Brain pericyte (primary cell): ENCODE results near the gene SH3TC2.
A peak's percentile ranks its signal among the peaks of the same experiment; 100 is the strongest.

ENCODE experiments used
- DNase-seq: peaks from one replicate; pipeline ENCODE4 v3.0.0-alpha.2; 2012; ENCODE audit warnings: low read depth, low spot score

SH3TC2 gene

GRCh38 chr5:149060325-149060724 is 2.5 kb downstream of the SH3TC2 start:
- DNase-seq, result no peak

GRCh38 chr5:149056616-149057165 is 6.2 kb downstream of the SH3TC2 start:
- DNase-seq, result no peak

- no peak for DNase-seq
Observed at GRCh38 chr5:149054416-149054815, 8.4 kb downstream of the SH3TC2 start.

GRCh38 chr5:149053072-149053695 is 9.7 kb downstream of the SH3TC2 start:
- DNase-seq, result no peak

- no peak for DNase-seq
Observed at GRCh38 chr5:149049371-149049781, 13.5 kb downstream of the SH3TC2 start.

- DNase-seq, result no peak
Observed at GRCh38 chr5:149048811-149049210, 14.1 kb downstream of the SH3TC2 start.

- no peak for DNase-seq
Observed at GRCh38 chr5:149047462-149047861, 15.4 kb downstream of the SH3TC2 start.

GRCh38 chr5:149046196-149046829 is 16.5 kb downstream of the SH3TC2 start:
- DNase-seq, result no peak

- DNase-seq, result no peak
Observed at GRCh38 chr5:149045089-149045460, 17.8 kb downstream of the SH3TC2 start.

GRCh38 chr5:149044453-149045088 is 18.3 kb downstream of the SH3TC2 start:
- DNase-seq, result no peak

- DNase-seq, result no peak
Observed at GRCh38 chr5:149043641-149044040, 19.2 kb downstream of the SH3TC2 start.

GRCh38 chr5:149042865-149043264 is 20.0 kb downstream of the SH3TC2 start:
- DNase-seq, result no peak

GRCh38 chr5:149041242-149041641 is 21.6 kb downstream of the SH3TC2 start:
- no peak for DNase-seq

- no peak for DNase-seq
Observed at GRCh38 chr5:149040421-149040820, 22.4 kb downstream of the SH3TC2 start.

GRCh38 chr5:149039506-149039905 is 23.4 kb downstream of the SH3TC2 start:
- no peak for DNase-seq

- DNase-seq, result no peak
Observed at GRCh38 chr5:149038336-149039080, 24.4 kb downstream of the SH3TC2 start.

GRCh38 chr5:149037817-149038216 is 25.0 kb downstream of the SH3TC2 start:
- no peak for DNase-seq

- DNase-seq, result no peak
Observed at GRCh38 chr5:149036970-149037369, 25.9 kb downstream of the SH3TC2 start.

GRCh38 chr5:149036168-149036567 is 26.7 kb downstream of the SH3TC2 start:
- DNase-seq, result no peak

- DNase-seq, result peak; percentile 49
Observed at GRCh38 chr5:149035372-149035790, 27.5 kb downstream of the SH3TC2 start.

GRCh38 chr5:149030838-149031397 is 31.9 kb downstream of the SH3TC2 start:
- DNase-seq, result no peak

- DNase-seq, result no peak
Observed at GRCh38 chr5:149030392-149030791, 32.5 kb downstream of the SH3TC2 start.
